ENCODE results near the gene SMIM17.
"Not testable (repeated sequence)": the region's sequence is repeated elsewhere in the genome, so short reads cannot be mapped to it uniquely, and the experiment has no call there.

The SMIM17 gene

DNA sequence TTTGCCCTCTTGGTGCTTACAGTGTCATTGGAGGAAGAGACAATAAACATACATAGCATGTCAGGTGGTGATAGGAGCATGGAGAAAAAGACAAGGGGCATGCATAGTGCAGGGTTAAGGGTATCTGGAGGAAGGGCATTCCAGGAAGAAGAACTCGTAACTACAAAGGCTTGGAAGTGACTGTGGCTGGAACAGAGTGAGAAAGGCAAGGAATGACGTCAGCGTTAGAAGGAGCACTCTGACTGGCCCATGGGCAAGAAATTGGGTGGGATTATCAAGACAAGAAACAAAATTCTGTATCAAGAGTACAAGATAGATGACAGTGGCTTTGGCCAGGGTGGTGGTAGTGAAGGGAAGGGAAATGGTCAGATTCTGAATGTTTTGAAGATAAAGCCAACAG lies 11.2 kb downstream of the SMIM17 start:
- DNase-seq (ENCODE audit: insufficient read length, low spot score) (no peak), FAIRE-seq (no peak)

DNA sequence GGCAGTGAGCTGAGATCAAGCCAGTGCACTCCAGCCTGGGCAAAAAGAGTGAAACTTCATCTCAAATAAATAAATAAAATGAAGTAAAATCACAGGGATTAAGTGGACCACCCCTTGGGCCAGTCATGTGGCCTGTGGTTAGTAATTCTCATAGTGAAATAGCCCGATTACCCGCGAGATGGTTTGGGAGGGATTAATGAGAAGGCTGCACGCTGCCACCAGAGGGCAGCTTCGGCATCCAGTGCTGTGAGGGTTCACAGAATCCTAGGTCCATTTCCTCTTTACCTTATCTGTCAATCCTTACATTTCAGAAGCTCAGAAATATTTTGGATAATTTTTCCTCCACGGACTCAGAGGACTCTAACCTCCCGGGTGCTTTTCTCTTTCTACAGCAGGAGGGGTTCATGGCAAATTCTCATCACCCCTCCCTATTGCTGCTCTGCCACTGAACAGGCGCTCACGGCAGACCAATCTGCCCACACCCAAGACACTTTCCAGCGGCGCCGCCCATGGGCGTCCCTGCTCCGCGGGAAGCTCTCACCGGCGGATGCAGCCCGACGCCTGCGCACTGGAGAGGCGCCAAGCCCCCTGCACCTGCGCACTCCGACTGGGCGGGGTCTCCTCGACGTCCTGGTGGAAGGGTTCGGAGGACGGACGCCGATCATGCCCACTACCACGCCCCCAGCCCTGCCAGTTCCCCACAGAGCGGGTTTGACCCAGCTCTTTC lies 17.6 kb downstream of the SMIM17 start:
- DNase-seq (ENCODE audit: insufficient read length, low spot score) (no peak), FAIRE-seq (no peak)

DNA sequence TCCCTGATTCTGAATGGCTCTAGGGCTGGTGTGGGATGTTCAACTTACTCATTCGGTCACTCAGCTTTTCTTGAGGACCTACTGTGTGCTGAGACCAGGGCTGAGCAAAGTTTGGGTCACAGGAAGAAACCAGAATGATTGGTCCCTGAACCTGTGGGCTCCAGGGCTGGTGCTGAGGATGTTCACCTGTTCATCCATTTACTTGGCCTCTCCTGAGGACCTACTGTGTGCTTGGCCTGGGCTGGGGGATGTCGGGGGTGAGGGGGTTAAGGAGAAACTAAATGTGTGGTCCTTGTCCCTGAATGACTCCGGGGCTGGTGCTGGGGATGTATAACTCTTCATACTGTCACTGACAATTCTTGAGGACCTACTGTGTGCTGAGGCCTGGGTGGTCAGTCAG lies 18.3 kb downstream of the SMIM17 start:
- no peak for FAIRE-seq

DNA sequence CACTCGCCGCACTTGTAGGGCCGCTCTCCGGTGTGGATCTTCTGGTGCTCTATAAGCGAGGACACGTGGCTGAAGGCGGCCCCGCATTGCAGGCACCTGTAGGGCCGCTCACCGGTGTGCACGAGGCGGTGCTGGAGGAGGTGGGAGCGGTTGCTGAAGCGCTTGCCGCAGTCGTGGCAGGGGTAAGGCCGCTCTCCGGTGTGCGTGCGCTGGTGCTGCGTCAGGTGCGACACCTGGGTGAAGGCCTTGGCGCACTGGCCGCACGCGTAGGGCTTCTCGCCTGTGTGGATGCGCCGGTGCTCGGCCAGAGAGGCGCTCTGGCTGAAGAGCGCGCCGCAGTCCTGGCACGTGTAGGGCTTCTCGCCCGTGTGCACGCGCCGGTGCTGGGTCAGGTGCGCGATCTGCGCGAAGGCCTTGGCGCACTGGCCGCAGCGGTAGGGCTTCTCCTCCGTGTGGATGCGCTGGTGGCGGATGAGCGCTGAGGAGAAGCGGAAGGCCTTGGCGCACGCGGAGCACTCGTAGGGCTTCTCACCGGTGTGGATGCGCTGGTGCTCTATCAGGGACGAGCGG lies 21.1 kb downstream of the SMIM17 start:
- DNase-seq (ENCODE audit: insufficient read length, low spot score), result no peak
- FAIRE-seq, result no peak

More for the DNA sequence above, 18.3 kb downstream of the SMIM17 start:
- DNase-seq (ENCODE audit: insufficient read length, low spot score), result no peak

DNA sequence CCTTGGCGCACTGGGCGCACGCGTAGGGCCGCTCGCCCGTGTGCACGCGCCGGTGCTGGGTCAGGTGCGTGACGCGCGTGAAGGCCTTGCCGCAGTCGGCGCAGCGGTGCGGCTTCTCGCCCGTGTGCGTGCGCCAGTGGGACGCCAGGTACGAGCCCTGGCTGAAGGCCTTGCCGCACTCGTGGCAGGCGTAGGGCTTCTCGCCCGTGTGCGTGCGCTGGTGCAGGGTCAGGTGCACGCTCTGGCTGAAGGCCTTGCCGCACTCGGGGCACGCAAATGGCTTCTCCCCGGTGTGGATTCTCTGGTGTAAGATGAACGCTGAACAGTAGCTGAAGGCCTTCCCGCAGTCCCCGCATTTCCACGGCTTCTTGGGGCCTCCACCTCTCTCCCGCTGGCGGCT lies 21.6 kb downstream of the SMIM17 start:
- no peak for FAIRE-seq
- DNase-seq (ENCODE audit: insufficient read length, low spot score), result no peak

DNA sequence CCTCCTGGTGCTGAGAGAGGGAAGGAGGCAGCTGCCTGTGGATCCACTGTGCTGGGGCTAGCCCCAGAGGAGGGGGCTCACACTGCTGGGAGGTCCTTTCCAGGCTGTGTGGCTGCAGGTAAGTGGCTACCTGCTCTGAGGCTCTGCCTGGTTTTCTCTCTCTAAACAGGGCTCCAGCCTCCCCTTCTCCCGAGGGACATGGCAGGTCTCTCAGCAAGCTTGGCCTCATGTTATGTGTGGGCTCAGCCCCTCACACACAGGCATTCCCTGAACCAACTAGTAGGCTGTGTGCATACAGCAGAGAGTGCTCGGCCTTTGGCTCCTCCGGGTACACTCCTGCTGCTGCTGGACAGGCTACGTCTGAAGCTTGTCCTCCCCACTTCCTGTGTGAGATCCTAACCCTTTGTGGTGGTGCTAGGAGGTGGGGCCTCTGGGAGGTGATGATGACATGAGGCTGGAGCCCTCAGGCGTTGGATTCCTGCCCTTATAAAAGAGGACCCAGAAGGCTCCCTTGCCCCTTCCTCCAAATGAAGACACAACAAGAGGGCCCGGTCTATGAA lies 24.4 kb downstream of the SMIM17 start:
- FAIRE-seq (no peak), DNase-seq (ENCODE audit: insufficient read length, low spot score) (no peak)

DNA sequence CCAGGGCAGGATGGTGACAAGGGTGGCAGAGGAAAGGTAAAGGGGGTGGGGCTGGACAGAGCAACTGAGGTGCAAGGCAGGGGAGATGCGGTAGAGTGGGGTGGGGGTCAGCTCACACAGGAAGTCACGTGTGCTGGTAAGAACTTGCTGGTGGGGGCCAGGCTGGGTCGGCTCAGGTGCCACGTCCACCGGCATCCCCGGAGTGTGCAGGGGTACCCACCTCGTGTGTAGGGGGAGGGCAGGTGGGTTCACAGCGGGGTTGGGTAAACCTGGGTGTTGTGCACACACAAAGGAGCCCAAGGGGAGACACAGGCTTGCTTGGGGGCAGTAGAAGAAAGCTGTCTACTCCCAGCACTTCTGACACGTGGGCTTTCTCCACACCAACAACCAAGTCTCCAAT lies 25.7 kb downstream of the SMIM17 start:
- no peak for FAIRE-seq
- DNase-seq (ENCODE audit: insufficient read length, low spot score), result no peak

DNA sequence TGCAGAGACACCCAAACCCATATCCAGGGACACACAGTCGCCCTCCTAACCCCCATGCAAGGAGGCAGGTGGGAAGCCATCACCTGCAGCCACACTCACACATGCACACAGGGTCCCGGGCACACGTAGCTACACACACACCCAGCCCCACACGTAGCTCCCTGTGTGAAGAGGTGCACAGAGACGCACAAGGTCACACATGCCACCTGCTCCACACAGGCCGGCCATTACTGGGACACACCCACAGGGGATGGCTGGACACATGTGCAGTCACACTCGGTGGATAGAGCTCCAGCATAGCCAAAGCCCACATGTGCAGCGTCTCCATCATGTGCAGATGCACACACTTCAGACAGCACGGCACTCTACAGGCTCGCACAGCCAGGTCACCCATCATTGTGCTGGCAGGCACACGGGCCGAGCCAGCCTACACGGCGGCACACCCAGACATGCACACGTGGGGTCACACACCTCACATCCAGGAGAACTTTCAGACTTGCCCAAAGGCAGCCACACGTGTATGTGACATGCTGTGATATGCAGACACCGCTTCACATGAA lies 27.5 kb downstream of the SMIM17 start:
- no peak for FAIRE-seq

DNA sequence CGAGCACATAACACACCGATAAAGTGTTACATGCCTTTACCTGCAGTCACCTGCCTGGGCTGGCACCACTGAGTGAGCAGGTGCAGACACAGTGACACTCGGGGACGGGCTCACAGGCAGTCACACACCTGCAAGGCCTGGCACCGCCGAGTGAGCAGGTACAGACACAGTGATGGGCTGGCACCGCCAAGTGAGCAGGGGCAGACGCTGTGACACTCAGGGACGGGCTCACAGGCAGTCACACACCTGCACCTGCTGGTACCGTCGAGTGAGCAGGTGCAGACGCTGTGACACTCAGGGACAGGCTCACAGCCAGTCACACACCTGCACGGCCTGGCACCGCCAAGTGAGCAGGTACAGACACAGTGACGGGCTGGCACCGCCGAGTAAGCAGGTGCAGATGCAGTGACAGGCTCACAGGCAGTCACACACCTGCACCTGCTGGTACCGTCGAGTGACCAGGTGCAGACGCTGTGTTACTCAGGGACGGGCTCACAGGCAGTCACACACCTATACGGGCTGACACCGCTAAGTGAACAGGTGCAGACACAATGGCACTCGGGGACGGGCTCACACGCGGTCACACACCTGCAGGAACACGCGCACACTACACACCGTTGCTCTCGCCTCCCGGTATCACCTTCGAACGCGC lies 28.1 kb downstream of the SMIM17 start:
- DNase-seq (ENCODE audit: insufficient read length, low spot score) (no peak), FAIRE-seq (no peak)

More for the DNA sequence above, 27.5 kb downstream of the SMIM17 start:
- DNase-seq (ENCODE audit: insufficient read length, low spot score), result no peak

DNA sequence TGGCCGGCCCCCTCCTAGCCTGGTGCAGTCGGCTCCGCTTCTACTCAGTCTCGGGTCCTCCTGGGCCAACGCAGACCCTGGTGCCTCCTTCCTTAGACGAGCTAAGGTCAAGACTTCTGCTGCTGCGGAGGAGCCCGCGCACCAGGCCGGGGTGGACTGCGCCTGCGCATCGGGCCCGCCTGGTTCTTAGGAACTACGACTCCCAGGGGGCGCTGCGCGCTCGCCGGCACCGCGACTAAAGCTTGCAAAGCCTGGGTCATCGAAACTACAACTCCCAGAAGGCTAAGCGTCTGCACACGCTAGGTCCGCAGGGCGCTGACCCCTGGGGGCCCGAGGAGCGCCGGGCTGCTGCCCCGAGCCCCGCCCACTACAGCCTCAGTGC lies 28.6 kb downstream of the SMIM17 start, which contains the start of gene ZNF835:
ZNF835 (minus strand) TSS at position 145 of the 382 bp plus-strand sequence. CDS start 6,559 bp downstream, outside the sequence.
- no peak for FAIRE-seq
- DNase-seq (ENCODE audit: insufficient read length, low spot score), result no peak

DNA sequence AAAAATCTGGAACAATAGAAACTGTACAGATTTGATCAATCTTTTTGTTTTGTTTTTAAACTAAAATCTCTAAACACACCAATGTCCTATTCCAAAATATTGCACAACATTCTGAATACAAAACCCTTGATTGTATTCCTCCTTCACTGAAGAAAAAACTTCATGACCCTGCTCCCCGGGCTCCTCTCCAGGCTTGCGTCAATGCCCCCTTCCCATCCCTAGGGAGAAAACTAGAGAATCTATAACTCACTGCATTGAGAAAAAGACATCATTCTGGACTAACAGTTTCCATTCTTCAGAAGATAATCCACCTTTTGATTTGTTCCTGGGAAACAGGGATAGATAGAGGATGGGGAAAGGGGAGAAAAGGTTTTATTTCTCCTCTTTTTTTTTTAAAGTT lies 29.7 kb downstream of the SMIM17 start:
- not testable (repeated sequence) for DNase-seq (ENCODE audit: insufficient read length, low spot score); FAIRE-seq

DNA sequence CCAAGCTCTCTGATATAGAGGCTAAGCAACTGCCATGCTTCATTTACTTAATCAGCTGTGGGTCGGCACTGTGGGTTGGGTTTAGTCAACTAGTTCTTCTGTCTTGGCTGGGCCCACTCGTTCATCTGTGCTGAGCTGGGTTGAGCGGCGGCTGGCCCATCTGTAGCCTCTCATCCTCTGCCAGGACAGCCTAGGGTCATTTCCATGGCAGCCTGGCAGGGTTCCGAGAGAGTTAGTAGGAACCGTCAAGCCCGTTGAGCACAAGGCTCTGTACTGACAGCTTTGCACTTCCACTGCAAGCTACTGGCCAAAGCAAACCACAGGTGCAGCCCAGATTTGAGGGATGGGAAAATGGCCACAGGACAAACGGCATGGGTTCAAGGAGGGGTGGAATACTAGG lies 35.2 kb downstream of the SMIM17 start:
- DNase-seq (ENCODE audit: insufficient read length, low spot score) (no peak), FAIRE-seq (no peak)

DNA sequence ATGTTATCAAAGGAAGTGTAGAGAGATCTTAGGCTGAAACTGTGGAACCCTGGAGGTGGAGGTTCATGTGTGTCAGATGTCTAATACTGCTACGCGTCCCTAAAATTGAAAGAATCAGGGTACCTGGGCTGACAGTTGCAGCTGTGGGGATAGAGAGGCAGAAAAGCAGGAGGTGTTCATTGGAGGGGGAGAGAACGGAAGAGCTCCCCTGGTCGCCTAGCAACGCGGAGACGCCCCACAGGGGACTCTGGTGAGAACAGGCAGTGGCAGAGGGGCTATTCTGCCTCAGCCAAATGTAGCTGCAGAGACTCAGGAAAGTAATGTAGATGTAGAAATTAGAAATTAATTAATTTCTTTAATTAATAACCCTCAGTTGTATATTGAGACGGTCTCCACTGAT lies 38.7 kb downstream of the SMIM17 start:
- no peak for FAIRE-seq
- DNase-seq (ENCODE audit: insufficient read length, low spot score), result no peak

DNA sequence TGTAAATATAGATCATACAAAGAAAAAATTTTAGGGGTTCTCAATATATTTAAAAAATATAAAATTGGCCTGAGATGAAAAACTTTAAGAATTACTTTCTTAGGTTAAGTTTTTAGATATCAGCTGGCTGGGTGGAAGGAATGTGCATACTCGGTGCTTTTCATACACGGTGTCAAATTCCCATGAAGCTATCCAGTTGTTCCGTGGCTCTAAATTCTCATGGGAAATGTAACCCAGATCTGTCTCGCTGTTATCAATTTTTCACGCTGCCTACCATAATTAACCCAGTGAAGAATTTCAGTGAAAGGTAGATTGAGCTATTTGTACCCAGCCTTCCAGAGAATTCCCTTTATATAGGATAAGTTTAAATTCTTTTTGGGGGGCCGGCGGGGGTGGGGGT lies 40.2 kb downstream of the SMIM17 start:
- no peak for FAIRE-seq

DNA sequence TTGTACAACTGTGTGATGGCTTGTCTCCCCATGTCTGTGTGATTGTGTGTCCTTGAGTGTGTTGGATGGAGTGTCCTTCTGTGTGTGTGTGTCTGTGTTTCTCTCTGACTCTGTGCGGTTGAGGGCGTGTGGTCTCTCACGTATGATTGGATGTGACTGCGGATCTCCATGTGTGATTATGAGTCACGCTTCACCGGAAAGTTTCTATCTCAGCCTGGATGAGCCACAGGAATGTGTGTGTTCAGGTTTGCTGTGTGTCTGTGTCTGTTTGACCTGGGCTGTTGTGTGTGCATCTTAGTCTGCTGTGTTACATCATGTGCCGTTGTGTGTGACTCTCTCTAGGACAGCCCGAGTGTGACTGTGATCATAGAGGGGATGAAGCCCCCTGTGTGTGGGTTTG lies 44.1 kb downstream of the SMIM17 start:
- DNase-seq (ENCODE audit: insufficient read length, low spot score), result no peak

More for the DNA sequence above, 40.2 kb downstream of the SMIM17 start:
- no peak for DNase-seq (ENCODE audit: insufficient read length, low spot score)

DNA sequence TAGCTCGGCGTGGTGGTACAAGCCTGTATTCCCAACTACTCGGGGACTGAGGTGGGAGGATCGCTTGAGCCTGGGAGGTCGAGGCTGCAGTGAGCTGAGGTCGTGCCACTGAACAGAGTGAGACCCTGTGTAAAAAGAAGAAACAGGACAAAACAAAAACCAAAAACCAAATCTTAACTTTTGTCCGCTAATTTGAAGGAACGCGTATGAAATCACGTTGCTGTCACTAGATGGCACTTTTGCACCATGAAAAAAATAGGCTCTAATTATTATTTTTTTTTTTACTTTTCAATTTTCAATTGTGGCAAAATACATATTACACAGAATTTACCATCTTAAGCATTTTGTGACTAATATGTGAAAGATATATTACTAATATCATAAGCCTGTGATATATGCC lies 46.2 kb downstream of the SMIM17 start:
- no peak for DNase-seq (ENCODE audit: insufficient read length, low spot score)
- no peak for FAIRE-seq

More for the DNA sequence above, 44.1 kb downstream of the SMIM17 start:
- FAIRE-seq, result no peak

DNA sequence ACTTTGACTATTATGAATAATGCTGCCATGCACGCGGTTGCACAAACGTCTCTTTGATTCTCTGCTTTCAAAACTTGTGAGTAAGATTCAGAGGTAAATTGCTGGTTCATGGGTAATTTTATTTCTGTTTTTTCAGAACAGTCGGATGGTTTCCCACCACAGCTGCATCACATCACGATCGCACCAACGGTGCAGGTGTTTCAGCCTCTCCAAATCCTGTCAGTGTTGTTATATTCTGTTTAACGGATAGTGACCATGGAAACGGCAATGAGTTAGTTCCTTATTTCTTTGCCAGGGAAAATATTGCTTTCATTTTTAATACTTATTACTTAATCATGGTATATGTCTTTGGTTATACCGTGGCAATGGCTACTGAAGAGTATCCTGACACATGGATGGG lies 47.7 kb downstream of the SMIM17 start:
- no peak for DNase-seq (ENCODE audit: insufficient read length, low spot score)
- no peak for FAIRE-seq

DNA sequence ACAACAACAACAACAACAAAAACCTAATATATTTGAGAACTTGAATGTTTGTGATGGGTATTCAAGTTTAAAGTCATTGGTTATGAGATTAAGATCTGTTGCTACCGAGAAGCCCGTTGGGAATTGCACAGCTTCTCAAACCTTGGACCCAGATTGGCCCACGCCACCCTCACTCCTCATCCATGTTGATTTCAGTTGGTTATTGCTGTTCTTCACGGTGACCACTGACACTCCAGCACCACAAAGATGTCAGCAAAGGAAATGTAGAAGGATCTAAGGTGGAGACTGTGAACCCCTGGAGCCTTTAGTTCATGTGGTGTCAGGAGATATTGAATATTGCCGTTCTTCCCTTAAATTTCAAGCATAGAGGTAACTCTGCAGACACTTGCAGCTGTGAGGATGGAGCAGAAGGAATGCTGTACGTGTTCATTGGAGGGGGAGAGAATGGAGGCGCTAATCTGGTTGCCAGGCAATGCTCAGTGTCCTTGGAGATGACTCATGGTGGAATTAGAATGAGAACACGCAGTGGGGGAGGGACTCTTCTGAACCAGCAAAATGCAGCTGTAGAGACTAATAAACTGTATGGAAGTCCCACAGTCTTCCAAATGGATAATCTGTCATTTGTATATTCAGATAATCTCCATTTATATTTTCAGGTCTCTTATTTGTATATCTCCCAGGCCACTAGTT lies 49.4 kb downstream of the SMIM17 start:
- FAIRE-seq, result no peak
- no peak for DNase-seq (ENCODE audit: insufficient read length, low spot score)

DNA sequence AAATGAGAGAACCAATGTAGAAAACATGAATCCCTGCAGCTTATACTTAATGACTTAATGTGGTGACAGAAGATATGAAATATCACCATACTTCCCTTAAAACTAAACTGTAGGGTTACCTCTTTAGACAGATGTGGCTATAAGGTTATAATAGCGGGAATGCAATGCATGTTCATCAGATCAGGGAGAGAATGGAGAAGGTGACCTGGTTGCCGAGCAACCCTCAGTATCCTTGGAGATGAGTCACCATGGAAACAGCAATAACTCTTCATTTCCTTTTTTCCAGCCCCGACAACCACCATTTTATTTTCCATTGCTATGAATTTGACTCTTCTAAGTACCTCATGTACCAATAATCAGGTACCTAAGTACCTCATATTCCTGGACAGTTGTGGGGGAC lies 56.6 kb downstream of the SMIM17 start:
- FAIRE-seq (no peak), DNase-seq (ENCODE audit: insufficient read length, low spot score) (no peak)

DNA sequence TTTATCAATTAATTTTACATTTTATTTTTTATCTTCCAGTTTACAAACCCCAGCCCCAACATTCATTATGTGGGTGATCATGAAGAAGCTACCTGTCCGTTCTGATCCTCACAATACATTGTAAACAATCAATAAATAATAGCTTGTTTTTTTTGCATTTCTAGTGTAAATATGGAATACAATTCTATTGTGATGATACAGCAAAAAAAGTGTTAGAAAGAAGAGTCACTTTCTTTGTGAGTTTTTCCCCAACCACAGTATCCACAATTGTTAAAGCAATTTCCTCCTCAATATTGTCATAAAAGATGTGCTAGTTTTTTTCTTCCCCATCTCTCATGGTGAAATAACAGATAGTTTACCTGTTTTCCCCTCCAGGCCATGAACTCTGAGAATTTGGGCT lies 58.9 kb downstream of the SMIM17 start:
- no peak for FAIRE-seq
- no peak for DNase-seq (ENCODE audit: insufficient read length, low spot score)

DNA sequence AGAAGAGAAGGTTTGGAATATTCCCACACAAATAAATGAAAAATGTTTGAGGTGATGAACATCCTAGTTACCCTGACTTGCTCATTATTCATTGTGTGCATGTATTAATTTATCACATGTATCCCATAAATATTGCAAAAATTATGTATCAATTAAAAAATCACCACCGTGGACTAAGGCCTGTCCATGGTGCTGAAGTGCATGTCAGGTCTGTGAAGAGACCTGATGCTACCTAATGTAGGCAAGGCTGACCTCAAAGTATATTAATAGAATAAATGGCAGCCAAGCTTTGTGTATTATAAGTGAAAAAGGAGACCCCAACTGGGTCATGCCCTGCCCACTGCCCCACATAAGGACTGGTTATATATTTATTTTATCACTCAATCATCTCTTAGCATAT lies 63.0 kb downstream of the SMIM17 start:
- FAIRE-seq (no peak), DNase-seq (ENCODE audit: insufficient read length, low spot score) (no peak)
